Measurements from ENCODE around the gene CLEC14A.

The CLEC14A gene

DNA sequence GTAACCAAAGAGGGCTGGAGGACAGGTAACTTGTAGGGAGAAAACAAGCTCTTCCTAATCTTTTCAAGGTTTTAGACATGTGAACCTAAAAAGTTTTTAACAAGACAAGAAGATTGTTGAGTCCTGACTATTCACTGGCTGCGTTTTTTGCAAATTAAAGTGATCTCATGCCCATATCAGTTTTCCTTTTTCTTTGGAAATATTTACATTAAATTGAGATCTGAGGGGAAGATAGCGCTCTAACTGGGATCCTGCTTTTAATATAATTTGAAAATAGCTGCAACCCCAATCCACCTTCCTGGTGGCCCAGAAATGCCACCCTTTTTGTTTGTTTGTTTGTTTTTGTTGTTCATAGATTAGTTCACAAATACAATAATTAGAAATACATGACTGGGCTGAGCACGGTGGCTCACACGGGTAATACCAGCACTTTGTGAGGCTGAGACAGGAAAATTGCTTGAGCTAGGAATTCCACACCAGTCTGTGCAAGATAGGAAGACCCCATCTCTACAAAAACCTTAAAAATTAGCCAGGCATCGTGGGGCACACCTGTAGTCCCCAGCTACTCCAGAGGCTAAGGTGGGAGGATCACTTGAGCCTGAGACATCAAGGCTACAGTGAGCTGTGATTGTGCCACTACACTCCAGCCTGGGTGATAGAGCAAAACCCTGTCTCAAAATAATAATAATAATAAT, 50.6 kb downstream of the CLEC14A start:
- no peak for DNase-seq

- DNase-seq = no peak
Observed at GRCh38 chr14:38204719-38205115, 51.2 kb downstream of the CLEC14A start.

All from activated gamma-delta T cell (primary cell).